GM11168 (cell line): ENCODE results near the gene LDAH.

Experiments used
- in situ Hi-C: fragments of 300-500 bp; cut with MboI; formaldehyde crosslinking; loops from one replicate; pipeline ENCODE4 v1.12.0; 2022; ENCODE audit warnings: low sequenced_read_pairs; ENCODE audit not compliant: unreplicated experiment

Gene LDAH

DNA sequence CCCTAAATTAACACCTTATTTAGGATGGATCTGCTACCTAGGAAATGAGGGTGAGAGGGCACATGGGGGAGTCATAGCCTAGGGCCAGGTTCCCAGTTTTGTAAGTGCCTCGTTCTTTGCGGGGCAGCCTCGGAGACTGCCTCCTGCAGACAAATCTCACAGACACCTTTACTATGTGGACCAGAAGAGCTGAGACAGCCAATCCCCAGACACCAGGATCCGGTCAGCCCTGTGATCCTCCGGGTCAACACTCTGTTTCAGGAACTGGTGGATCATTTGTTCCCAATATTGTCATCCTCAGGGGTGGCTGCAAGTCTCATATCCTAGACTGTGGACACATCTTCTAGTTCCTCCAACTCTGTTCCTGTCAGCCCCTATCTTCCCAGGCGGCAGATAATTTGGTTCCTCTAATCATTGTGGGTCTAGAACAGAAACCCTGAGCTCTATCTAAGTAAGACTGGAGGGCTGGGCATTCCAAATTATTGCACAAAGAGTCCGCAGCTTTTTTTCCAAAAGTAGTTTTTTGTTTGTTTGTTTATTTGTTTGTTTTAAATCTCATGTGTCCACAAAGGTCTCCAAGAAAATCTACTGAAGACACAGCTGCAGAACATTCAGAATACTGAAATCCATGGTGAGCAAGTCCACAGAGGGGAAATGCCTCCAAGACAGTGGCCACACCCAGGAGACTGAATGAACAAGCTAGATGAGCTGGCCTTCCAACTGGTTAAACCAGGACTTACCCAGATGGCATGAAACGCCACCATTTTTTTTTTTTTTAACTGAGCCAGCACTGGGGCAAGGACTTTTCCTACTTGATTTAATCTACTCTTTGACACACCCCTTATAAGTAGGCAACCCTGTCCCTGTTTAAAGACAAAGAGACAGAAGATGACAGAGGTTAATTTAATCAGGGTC is 162.1 kb downstream of the LDAH start:
- in situ Hi-C loops, result loop anchor here (10.0 kb wide), 1 partner anchor 304 kb away; no protein-coding TSS in a partner anchor

GRCh38 chr2:20657522-20658235 is 165.2 kb downstream of the LDAH start:
- in situ Hi-C loops, result no loop called here

DNA sequence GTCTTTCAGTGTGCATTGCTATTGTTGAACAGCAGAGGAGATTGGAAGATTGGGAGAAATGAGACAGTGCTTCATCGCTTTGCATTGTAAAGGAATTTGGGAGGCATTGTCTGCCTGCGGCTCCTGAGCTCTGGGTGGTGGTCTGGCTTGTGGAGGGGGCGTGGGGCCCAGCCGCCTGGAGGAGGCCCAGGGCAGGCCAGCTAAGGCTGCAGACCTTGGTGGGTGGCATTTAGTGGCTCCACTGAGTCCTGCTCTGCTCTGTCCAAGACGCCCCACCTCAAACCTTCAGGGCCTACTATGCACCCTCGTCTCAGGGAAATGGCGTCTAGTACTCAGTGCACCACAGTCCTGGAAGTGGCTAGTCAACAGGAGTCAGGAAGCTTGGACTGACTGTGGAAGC is 166.3 kb downstream of the LDAH start:
- in situ Hi-C loops, result no loop called here

GRCh38 chr2:20654535-20654813 is 168.4 kb downstream of the LDAH start:
- in situ Hi-C loops, result no loop called here

- in situ Hi-C loops, result no loop called here
Measured at GRCh38 chr2:20653695-20654534, 169.0 kb downstream of the LDAH start.

DNA sequence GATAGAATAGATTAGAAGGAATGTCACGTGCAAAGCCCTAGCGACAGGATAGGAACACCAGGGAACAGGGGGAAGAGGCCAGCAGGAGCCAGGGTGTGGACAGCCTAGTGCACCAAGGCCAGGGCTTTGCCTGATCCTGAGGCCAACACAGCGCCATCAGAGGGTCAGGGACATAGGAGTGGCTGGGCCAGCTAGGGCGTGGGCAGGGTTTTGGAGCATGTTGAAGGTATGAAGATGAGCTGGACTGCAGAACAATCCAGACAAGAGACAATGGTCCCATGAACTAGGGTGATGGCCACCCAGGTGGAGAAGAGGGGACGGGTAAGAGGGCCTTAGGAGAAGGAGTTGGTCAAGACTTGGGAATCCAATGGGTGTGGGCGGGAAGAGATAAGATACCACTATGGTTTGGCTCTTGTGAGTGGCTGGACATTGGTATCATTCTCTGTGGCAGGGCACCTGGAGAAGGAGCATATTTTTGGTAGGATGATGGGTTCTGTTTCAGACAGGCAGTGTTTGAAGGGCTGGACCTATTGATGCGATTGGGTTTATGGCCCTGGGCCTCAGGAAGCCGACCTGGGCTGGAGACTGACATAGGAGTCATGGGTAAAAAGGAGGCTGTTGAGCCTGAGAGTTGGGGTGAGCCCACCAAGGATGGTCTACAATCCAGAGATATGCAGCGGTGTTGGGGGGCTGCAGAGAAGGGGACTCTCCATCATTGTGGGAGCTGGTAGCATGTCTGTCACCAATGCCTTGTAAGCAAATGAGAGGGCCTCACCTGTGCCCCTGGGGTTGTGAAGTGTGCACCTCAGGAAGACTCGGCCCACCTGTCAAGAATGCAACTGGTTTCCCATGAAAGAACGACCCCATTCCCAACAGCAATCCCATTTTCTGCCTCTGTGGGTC is 170.0 kb downstream of the LDAH start:
- in situ Hi-C loops, result no loop called here

GRCh38 chr2:20652141-20652540 is 170.8 kb downstream of the LDAH start:
- in situ Hi-C loops, result no loop called here

DNA sequence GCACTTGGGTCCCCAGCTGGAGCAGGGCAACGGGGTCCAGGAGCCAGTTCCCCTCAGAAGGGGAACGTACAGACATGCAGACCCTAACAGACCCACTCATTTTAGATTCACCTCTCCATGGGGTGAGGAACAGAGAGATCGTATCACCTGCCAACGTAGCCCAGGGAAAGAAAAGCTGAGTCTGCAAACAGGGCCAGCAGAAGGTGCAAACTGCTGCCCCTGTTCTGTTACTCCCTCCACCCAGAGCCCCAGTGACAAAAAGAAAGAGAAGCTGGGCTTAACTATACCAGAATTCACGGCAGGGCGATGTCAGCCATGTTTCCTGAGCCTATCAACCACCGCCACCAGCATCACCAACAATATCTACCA is 171.2 kb downstream of the LDAH start:
- in situ Hi-C loops, result no loop called here

- in situ Hi-C loops, result no loop called here
Measured at GRCh38 chr2:20650877-20651730, 171.8 kb downstream of the LDAH start, which contains the start of gene HS1BP3. HS1BP3 (minus strand) TSS chr2:20651098; CDS start chr2:20651063, 35 bp downstream.

GRCh38 chr2:20650393-20650876 is 172.5 kb downstream of the LDAH start:
- in situ Hi-C loops, result no loop called here

DNA sequence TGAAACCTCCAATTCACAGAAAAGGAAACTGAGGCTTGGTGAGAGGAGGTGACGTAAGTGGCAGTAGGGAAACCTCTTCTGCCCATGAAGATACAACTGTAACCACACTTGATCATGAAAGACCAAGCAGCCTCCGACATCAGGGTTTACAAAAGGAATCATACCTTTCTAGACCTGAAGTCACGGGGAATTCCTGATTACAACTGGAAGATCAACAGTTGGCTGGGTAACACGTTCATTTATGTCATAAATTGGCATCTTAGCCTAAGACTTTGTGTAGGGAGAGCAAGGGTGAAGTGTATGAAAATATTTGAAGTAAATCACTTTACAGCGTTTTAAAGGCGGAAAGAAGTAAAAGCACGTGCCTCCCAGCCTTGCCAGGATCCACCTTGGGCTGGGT is 172.9 kb downstream of the LDAH start:
- in situ Hi-C loops, result loop anchor here (25.0 kb wide), 1 partner anchor 413 kb away; the partner anchor contains the start of gene SDC1

DNA sequence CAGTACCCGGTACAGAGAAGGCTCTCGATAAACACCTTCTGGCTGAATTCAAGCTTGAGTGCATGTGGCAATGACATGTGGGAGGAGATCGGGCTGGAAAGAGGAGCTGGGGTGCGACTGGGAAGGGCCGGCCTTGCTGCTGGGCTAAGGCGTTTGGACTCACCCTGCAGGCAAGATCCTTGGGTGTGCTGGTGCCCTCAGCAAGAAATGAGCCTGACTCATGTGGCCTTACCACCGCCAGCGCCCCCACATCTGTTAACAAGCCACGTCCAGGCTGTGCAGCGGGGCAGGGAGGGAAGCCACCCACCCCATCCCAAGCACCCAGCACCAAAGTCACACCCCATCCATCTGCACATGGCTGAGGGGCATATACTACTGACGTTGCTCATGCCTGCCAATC is 173.3 kb downstream of the LDAH start:
- in situ Hi-C loops, result loop anchor here (25.0 kb wide), 1 partner anchor 412 kb away; the partner anchor contains the start of gene SDC1

- in situ Hi-C loops, result loop anchor here (25.0 kb wide), 1 partner anchor 412 kb away; the partner anchor contains the start of gene SDC1
Measured at GRCh38 chr2:20648831-20649230, 174.1 kb downstream of the LDAH start.

DNA sequence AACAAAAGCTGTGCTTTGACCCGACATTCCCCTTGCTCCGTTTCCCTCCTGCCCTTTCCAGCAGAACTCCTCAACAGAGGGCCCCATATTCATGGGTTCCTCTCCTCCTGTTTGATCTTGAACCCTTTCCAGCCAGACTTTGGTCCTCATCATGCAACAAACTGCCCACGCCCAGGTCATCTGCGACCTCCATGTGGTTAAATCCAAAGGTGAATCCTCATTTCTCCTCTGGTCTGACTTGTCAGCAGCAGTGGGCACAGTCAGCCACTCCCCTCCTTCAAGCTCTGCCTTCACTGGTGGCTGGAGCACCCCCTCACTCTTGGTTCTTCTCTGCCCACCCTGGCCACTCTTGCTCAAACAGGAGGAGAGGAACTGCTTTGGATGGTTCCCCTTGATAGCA is 174.7 kb downstream of the LDAH start:
- in situ Hi-C loops, result loop anchor here (25.0 kb wide), 1 partner anchor 411 kb away; the partner anchor contains the start of gene SDC1

DNA sequence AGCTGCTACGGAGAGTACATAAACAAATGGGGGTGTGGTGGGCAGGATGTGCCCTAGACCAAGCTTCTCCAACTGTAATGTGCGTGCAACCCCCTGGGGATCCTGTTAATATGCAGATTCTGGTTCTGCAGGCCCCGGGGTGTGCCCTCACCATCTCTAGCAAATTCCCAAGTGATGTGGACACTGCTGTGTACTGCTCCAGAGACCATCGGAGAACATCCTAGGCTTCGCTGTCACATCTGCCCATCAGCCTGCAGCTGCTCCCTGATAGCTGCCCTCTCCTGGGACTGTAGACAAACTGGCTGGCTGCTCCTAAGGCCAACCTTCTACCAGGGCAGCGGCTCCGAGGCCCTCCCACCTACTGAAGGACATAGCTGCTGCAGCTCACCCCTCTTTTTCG is 175.2 kb downstream of the LDAH start:
- in situ Hi-C loops, result loop anchor here (25.0 kb wide), 1 partner anchor 410 kb away; the partner anchor contains the start of gene SDC1

DNA sequence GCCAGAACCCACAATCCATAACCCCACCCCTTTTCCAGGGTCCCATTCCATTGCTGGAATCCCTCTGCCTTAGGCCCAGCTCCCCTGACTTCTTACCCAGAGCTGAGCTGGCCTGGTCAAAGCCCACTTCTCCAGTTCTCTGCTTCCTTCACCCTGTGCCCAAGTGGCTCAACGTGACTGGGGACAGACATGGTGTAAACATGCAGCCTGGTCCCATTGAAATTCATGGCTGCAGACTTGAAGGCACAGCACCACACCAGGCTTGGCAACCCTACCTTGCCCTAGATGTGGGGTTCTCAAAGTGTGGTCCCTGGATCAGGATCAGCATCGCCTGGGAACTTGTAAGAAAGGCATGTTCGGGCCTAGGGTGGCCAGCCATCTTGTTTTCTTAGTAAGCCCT is 175.7 kb downstream of the LDAH start:
- in situ Hi-C loops, result loop anchor here (25.0 kb wide), 1 partner anchor 410 kb away; the partner anchor contains the start of gene SDC1

DNA sequence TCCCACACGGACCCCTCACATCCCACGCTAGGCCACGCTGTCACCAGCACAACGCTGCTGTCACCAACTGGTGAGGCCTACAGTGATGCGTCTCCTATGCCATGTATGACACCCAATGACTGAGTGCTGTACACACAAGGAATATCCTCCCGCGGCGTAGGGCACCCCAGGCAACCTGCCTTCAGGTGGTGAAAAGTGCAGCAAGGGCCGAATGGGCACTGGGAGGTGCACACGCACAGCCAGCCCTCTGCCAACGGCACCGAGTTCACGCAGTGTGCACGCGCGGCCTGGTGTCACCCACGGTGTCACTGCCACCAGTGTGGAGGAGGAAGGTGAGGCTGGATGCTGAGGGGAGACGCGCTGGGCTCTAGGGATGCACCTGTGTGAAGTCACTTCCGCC is 176.5 kb downstream of the LDAH start:
- in situ Hi-C loops, result loop anchor here (25.0 kb wide), 1 partner anchor 409 kb away; the partner anchor contains the start of gene SDC1

GRCh38 chr2:20645761-20646160 is 177.1 kb downstream of the LDAH start:
- in situ Hi-C loops, result loop anchor here (25.0 kb wide), 1 partner anchor 408 kb away; the partner anchor contains the start of gene SDC1
